ENCODE data around the gene B9D2.
A peak's percentile ranks its signal among the peaks of the same experiment; 100 is the strongest.
"Not testable (repeated sequence)": the region's sequence is repeated elsewhere in the genome, so short reads cannot be mapped to it uniquely, and the experiment has no call there.

The B9D2 gene

DNA sequence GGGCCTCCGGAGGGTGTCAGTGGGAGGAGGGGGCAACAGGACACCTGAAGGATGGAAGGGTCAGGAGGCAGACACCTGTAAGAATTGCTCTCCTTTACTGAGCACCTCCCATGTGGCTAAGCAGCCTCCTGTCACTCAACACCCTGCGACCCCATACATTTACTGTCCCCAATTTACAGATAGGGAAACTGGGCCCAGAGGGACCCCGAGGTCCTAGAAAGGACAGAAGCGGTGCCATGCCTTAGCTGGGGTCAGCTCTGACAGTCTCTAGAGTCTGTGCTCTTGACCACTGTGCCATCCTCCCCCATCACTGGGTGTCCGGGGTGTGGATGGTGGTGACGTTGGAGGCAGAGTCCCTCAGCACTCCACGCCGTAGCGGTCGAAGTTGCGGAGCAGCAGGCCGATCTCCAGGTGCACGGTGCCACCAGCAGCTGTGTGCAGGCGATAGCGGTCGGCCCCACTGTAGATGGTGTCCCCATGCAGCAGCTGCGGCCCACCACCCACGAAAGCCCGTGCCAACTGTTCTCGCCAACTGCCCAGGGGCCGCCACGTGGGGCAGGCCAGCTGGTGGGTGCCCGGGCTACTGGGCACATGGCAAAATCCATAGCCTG lies 9.5 kb downstream of the B9D2 start:
- no peak for DNase-seq

DNA sequence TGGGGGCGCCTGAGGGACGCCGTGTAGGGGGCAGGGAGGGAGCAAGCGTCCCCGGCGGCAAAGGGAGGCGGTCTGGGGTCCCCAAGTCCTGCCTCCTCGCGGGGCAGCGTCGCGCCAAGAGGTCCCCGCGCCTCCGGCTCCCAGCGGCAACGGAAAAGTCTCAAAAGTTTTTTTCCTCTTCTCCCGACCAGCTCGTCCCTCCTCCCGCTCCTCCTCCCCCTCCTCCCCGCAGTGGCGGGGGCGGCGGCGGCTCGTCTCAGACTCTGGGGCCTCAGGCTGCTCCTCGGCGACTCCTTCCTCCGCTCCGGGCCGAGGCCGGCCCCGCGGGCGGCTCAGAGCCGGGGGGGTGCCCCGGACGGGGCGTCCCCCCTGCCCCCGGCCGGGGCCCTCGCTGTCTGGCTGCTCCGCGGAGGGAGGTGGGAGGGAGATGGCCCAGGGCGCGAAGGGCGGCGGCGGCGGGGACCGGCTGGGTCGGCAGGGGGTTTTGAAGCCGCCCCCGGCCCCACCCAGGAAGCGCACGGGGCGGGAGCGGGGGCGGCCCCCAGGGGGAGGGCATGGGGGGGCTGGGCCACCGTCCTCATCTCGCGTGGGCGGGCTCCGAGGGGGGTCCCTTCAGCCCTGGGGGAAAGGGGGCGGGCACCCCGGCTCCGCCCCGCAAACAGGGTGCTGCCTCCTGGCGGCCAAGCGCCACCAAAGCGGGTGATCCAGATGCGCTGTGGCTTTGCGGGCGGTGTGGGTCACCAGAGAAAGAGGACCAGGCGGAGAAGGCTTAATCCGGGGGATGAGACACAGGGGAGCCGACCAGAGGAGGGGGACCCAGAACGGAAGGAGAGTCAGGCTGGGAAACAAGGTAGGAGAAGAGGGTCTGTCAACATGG lies 10.2 kb downstream of the B9D2 start, which contains the start of gene TGFB1:
TSS of gene TGFB1 (minus strand) at position 457 of the 877 bp plus-strand sequence. CDS start 878 bp downstream, outside the sequence.
- DNase-seq: peak; percentile 92

DNA sequence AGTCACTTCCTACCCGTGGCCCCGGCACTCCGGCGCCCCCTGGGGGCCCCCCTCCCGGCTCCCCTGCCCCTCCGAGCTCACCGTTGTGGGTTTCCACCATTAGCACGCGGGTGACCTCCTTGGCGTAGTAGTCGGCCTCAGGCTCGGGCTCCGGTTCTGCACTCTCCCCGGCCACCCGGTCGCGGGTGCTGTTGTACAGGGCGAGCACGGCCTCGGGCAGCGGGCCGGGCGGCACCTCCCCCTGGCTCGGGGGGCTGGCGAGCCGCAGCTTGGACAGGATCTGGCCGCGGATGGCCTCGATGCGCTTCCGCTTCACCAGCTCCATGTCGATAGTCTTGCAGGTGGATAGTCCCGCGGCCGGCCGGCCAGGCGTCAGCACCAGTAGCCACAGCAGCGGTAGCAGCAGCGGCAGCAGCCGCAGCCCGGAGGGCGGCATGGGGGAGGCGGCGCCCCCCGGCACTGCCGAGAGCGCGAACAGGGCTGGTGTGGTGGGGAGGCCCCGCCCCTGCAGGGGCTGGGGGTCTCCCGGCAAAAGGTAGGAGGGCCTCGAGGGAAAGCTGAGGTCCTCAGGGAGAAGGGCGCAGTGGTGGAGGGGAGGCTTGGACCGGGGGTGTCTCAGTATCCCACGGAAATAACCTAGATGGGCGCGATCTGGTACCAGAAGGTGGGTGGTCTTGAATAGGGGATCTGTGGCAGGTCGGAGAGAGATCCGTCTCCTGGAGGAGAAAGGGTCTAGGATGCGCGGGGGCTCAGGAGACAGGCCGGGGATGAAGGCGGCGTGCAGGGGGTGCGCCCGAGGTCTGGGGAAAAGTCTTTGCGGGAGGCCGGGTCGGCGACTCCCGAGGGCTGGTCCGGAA lies 11.1 kb downstream of the B9D2 start:
- peak; percentile 80 for DNase-seq

DNA sequence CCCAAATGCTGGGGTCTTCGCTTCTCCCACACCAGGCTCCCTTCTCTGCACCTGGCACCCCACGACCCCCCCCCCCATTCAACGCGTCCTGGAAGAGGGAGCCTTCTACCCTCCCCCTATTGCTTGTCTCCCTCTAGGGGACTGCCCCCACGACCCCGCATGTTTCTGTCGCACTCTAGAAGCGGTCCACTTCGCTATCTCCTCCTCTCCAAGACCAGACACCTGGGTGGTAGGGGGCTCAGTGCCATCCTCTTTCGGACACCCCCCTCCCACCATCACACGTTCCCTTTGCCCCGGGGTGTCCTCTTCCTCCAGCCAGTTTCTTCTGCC lies 11.7 kb downstream of the B9D2 start:
- DNase-seq: no peak

DNA sequence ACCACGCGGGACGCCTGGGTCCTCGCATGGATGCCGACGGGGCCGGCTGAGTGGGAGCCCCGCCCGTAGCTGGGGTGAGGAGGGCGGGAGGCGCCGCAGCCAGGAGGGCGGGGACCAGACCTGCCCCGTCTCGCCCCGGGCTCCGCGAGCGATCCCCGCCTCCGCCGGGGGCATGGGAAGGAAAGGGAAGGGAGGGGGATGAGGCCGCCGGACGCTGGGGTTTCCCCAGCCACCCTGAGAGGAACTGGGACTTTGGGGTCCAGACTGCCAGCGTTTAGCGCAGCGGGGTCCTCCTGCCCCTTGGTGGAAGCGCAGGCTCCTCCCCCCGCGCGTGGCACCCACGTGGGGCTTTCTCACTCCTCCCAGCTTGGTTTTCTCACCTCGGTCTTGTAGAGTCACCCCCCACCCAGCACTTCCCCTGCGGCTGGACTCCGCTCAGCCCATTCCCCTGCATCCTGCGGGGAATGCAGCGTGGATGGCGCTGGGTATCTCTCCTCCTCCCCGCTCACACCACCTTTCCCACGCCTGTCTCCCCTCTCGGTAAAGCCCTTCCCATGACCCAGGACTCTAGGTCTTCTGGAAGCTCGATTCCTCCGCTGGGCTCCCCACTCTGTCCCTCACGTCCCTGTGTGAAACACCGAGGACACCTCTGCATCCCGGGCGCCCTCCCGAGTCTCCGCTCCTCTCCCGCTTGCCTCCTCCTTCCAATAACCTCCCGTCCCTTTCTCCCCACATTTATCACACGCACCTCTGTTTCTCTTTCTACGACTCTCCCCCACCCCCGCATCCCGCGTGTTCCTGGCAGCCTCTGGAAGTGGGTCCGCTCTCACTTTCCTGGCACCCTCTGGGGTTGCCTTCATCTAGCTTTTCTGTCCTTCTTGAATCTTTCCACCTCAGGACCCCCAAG lies 12.4 kb downstream of the B9D2 start:
- peak; percentile 74 for DNase-seq

DNA sequence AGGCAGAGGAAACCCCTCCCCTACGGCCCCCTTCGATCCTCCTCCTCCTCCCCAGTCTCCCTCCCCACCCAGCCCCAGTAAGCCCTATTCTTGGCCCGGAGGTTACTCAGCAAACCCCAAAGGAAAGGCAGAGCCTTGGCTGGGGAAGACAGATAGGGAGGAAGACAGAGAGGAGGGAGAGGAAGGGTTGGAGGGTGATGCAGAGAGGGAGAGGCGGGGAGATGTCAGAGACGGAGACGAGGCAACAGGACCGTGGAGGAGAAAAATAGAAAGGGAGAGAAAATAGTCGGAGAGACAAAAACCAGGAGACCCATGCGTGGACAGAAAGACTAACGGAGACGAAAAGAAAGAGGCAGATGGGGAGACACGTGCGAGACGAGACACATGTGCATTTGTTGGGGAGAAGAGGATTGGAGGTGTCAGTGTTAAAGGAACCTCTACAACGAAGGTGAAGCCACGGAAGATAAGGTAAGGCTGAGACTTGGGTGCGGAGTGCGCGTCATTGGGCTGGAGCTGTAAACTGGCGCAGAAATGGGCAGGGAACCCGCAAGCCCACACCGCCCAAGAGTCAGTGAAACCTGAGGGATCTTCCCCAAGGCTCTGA lies 13.1 kb downstream of the B9D2 start:
- DNase-seq: no peak

DNA sequence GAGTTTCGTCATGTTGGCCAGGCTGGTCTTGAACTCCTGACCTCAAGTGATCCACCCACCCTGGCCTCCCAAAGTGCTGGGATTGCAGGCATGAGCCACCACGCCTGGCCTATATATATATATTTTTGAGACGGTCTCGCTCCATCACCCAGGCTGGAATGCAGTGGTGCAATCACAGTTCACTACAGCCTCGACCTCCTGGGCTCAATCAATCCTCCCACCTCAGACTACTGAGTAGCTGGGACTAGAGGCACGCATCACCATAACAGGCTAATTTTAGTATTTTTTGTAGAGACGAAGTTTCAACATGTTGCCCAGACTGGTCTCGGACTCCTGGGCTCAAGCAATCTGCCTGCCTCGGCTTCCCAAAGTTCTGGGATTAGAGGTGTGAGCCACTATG lies 17.0 kb downstream of the B9D2 start:
- not testable (repeated sequence) for DNase-seq

DNA sequence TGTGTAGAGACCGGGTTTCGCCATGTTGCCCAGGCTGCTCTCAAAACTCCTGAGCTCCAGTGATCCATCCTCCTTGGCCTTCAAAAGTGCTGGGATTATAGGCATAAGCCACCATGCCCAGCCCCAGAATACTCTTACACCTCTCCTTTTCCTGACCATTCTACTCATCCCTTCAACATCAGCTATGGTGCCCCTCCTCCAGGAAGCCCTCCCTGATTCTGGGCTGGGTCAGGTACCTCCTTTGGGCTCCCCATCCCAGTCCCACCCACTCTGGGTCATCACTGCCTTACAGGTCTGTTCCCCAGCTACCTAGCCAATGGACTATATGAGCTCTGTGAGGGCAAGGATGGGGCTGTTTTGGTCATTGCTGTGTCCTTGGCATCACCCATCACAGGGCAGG lies 19.8 kb downstream of the B9D2 start:
- no peak for DNase-seq

DNA sequence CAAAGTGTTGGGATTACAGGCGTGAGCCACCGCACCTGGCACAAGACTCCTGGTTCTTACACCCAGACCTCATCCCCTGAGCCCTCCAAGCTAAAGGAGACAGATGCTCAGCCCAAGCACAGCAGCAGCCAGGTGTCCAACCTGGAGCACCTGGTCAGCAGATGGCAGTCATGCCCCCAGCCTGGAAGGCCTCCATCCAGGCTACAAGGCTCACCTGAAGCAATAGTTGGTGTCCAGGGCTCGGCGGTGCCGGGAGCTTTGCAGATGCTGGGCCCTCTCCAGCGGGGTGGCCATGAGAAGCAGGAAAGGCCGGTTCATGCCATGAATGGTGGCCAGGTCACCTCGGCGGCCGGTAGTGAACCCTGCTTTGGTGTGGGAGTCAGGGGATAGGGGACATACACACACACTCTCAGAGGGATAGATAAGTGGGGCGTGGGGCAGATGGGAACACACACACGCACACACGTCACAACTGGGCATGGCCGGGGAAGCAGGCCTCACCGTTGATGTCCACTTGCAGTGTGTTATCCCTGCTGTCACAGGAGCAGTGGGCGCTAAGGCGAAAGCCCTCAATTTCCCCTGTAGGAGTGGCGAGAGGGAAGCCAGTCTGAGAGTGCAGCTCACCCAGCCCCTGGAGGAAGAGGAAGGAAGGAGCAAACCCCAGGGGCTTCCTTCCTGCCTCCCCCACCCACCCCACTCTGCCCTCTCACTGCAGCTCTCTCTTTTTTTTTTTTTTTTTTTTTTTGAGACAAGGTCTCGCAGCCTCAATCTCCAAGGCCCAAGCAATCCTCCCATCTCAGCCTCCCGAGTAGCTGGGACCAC lies 22.1 kb downstream of the B9D2 start:
- DNase-seq: no peak

DNA sequence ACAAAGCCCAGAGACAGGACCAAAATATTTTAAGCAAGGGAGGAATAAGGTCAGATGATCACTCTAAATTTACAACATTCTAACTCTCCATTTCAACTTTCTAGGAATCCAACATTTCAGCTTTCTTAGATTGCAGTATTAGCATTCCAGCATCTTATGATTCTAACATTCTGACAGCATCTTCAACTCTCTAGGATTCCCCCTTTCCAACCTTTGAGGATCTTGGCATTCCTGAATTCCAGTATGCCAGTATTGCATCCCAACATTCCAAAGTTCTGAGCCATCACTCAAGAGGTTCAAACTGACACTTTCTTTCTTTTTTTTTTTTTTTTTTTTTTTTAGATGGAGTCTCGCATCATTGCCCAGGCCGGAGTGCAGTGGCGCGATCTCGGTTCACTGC lies 24.0 kb downstream of the B9D2 start:
- DNase-seq: no peak

DNA sequence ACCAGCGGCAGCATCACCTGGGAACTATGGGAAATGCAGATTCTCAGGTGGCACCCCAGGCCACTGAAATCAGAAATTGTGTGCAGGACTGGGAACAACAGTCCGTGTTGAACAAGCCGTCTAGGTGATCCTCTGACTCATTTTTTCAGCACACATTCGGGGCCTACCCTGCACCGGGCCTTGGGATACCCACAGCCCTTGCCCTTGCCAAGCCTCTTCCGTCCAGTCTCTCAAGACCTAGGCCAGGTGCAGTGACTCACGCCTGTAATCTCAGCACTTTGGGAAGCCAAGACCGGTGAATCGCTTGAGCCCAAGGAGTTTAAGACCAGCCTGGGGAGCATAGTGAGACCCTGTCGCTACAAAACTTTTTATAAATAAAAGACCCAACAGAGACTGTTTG lies 28.5 kb downstream of the B9D2 start:
- no peak for DNase-seq

DNA sequence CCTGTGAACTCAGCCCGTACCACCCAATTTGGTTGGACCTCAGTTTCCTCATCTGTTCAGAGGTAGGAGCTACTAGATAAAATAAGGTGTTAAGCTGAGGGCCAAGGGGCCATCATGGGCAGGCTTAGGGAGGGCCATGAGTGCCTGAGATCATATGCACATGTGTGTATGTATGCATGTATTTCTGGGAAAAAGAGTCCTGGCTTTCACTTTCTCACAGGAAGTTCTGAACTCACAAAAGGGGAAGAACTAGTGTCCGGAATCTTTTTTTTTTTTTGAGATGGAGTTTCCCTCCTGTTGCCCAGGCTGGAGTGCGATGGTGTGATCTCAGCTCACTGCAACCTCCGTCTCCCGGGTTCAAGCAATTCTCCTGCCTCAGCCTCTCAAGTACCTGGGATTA lies 29.2 kb downstream of the B9D2 start:
- no peak for DNase-seq

DNA sequence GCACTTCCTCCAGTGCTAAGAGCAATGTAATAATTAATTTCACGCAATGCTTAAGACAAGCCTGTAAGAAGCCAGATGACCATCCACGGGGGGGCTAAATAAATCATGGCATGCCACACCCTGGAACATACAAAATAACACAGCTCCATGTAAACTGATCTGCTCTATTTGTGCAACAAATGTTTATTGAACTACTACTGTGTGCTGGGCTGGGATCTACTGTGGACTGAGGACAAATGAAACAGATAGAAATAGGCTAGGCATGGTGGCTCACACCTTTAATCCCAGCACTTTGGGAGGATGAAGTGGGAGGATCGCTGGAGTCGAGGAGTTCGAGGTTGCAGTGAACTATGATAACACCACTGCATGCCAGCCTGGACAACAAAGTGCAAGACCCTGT lies 31.5 kb downstream of the B9D2 start:
- no peak for DNase-seq

DNA sequence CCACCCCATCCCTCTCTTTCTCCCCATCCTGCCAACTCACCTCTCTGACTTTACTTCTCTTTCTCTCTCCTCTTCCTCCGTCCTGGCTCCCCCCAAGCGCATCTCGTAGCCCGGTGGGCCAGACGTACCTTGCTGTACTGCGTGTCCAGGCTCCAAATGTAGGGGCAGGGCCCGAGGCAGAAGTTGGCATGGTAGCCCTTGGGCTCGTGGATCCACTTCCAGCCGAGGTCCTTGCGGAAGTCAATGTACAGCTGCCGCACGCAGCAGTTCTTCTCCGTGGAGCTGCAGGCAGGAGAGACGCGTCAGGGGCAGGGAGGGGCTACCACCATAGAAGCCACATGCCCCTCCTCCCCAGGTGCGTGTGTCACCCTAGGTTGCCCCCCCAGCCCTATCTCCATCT lies 31.9 kb downstream of the B9D2 start:
- no peak for DNase-seq

DNA sequence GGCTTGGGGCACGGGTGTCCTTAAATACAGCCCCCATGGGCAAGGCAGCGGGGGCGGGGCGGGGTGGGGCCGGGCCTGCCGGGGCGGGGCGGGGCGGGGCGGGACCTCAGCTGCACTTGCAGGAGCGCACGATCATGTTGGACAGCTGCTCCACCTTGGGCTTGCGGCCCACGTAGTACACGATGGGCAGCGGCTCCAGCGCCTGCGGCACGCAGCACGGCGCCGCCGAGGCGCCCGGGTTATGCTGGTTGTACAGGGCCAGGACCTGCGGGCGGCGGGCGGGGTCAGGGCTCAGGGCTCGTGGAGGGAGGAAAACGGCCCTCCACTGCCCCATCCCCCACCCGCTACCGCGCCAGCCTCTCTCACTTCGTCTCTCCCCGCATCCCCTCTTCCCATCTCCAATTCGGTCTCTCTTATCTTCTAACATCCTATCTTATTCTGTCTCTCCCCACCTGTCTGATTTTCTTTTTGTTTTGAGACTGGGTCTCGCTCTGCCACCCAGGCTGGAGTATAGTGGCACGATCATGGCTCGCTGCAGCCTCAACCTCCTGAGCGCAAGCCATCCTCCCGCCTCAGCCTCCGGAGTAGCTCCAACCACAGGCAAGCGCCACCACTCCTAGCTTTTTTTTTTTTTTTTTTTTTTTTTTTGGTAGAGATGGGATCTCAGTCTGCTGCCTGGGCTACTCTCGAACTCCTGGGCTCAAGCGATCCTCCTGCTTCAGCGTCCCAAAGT lies 32.8 kb downstream of the B9D2 start:
- DNase-seq: no peak

DNA sequence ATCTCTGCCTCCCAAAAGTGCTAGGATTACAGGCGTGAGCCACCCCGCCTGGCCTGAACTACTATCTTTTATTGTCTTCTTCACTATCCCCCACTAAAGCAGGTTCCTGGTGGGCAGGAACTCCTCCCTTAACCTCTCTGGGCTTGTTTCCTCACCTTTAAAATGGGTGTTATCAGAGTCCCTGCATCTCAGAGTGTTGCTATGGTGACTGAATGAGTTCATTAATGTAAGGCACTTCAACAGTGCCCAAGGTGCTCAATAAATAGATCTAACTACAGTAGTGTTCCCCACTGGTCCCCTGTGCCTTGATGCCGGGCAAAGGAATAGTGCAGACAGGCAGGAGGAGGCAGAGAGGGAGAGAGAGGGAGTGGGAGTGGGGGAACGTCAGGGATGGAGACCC lies 33.5 kb downstream of the B9D2 start:
- no peak for DNase-seq

DNA sequence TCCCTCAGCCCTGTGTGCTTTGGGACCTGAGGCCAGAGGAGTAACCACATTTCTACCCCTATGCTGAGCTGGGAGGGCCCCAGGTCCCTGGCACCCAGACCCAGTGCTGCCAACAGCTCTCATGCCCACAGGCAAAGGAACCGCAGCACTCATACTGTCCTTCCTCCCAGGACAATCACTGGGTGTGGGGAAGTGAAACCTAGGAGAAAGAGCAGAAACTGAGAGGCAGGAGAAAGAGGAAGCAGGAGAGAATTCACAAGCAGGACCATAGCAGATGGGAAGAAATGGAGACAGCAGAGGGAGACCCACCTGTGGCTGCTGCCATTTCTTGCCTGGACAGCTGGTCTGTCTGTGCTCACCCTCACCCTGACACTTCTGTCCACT lies 35.1 kb downstream of the B9D2 start:
- DNase-seq: no peak

DNA sequence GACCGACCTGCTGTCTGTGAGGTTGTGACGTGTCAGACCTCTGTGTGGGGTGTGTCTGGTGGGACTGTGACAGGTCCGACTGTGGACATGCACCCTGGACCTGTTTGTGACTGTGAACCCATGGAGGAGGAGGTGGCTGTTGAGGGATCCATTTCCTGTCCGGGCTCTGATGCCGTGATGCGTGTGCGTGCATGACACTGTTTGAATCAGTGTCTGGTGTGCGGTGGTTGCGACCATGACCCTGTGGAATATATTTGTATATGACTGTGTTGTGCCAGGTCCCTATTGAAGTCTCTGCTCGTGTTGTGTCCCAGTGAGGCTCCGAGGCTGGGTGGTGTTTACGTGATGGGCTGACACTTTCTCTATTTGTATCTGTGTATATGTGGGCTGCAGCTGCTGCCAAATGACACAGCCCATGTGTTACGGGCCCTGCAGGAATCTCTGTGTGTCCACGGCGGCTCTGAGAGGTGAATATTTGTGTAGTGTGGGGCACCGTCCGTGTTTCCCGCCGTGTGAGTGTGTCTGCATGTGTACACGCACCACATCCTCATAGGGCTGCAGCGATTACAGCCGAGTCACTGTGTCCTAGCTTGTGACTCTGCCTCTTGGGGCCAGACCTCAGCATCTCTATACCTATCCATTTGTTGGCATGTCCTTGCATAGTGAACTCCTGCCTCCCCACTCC lies 35.6 kb downstream of the B9D2 start:
- no peak for DNase-seq

DNA sequence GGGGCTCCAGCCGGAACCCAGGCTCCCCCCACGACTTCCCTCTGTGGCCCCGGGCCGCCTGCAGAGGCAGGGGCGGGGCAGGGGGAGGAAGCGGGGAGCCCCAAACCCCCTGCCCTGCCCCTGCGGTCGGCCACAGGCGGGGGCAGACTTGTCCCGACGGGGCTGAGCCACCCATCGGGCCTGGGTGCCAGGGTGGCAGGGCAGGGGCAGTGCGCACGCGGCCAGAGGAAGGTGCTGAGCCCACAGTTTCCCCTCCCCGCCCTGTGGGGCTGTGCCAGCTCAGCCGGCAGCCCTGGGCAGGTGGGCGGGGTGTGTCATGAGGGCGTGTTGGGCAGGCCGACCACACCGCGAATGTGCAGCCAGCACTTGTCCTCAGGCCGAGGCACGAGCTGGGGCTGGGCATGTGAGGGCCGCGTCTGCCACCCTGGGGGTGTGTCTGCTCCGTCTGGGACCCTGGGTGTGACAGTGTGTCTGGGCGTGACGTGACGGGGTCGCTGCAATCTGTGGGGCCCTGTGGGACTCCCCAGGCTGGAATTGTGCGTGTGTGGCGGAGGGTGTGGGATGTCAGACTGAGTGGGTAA lies 36.3 kb downstream of the B9D2 start:
- peak; percentile 79 for DNase-seq
